ENCODE results near the gene RNFT2. TPM values are rescaled to one million over a fixed set of nuclear protein-coding genes. Genes with fewer than 3 reads are reported as not detected.

RNFT2 gene
- total RNA-seq, 1 experiment from 2014 or later, result 12.3 TPM

DNA sequence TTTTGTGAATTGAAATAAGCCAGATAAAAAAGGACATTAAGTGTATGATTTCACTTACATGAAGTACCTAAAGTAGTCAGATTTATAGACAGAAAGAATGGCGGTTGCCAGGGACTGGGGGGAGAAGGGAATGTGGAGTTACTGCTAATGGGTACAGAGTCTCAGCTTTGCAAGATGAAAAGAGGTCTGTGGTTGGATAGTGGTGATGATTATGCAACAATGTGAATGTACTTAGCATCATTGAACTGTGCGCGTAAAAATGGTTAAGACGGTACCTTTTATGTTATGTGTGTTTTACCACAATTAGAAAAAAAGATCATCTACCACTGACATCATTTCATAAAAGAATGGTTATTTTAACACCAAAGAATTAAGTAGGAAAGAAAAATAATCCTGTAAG is 35.9 kb downstream of the RNFT2 start:
- DNase-seq (ENCODE audit: low read depth, low spot score), result no peak
- Histone ChIP-seq H3K4me1 (ENCODE audit: control insufficient read depth, insufficient read depth, low read length) (no peaks in the 10 kb centered on the region), H3K27me3 (ENCODE audit: control insufficient read depth, insufficient read depth, low read length) (no peaks in the 10 kb centered on the region), H3K4me3 (ENCODE audit: low read depth in 2 of 2, low read length in 2 of 2) (no peak overlapping the region), H3K27ac (ENCODE audit: low read length) (no peak overlapping the region), H3K36me3 (ENCODE audit: control insufficient read depth, insufficient read depth, low read length) (no peaks in the 10 kb centered on the region), H3K9me3 (ENCODE audit: control insufficient read depth, insufficient read depth, low read depth, low read length) (no peaks in the 10 kb centered on the region)
- TF ChIP-seq TCF7L2 (IDR thresholded peaks at IDR 0.05; ENCODE audit: low read depth, low read length), result no peak
- TF ChIP-seq, protein P1, sequence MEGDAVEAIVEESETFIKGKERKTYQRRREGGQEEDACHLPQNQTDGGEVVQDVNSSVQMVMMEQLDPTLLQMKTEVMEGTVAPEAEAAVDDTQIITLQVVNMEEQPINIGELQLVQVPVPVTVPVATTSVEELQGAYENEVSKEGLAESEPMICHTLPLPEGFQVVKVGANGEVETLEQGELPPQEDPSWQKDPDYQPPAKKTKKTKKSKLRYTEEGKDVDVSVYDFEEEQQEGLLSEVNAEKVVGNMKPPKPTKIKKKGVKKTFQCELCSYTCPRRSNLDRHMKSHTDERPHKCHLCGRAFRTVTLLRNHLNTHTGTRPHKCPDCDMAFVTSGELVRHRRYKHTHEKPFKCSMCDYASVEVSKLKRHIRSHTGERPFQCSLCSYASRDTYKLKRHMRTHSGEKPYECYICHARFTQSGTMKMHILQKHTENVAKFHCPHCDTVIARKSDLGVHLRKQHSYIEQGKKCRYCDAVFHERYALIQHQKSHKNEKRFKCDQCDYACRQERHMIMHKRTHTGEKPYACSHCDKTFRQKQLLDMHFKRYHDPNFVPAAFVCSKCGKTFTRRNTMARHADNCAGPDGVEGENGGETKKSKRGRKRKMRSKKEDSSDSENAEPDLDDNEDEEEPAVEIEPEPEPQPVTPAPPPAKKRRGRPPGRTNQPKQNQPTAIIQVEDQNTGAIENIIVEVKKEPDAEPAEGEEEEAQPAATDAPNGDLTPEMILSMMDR (IDR thresholded peaks at IDR 0.05), result no peak
- TF ChIP-seq, protein P2, sequence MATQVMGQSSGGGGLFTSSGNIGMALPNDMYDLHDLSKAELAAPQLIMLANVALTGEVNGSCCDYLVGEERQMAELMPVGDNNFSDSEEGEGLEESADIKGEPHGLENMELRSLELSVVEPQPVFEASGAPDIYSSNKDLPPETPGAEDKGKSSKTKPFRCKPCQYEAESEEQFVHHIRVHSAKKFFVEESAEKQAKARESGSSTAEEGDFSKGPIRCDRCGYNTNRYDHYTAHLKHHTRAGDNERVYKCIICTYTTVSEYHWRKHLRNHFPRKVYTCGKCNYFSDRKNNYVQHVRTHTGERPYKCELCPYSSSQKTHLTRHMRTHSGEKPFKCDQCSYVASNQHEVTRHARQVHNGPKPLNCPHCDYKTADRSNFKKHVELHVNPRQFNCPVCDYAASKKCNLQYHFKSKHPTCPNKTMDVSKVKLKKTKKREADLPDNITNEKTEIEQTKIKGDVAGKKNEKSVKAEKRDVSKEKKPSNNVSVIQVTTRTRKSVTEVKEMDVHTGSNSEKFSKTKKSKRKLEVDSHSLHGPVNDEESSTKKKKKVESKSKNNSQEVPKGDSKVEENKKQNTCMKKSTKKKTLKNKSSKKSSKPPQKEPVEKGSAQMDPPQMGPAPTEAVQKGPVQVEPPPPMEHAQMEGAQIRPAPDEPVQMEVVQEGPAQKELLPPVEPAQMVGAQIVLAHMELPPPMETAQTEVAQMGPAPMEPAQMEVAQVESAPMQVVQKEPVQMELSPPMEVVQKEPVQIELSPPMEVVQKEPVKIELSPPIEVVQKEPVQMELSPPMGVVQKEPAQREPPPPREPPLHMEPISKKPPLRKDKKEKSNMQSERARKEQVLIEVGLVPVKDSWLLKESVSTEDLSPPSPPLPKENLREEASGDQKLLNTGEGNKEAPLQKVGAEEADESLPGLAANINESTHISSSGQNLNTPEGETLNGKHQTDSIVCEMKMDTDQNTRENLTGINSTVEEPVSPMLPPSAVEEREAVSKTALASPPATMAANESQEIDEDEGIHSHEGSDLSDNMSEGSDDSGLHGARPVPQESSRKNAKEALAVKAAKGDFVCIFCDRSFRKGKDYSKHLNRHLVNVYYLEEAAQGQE (IDR thresholded peaks at IDR 0.05; ENCODE audit: insufficient read depth in 1 of 2, low read depth in 2 of 2, low read length in 1 of 2), result no peak
- TF ChIP-seq POLR2AphosphoS5 (IDR thresholded peaks at IDR 0.05; ENCODE audit: low read depth, low read length), result no peak
- ChIA-PET POLR2A (interaction anchor here (0.6 kb wide), 1 partner anchor 73 kb away, joined by 12 read pairs; no protein-coding TSS in a partner anchor), CTCF (no interaction called here)
- no peak for ATAC-seq
- intact Hi-C loops (cut with micrococcal nuclease; ENCODE audit: unreplicated experiment), result no loop called here
- BruUV-seq (replicated peaks), result no TSS peak
- in situ Hi-C loops (cut with HindIII; ENCODE audit: low pct_unique_long_range_greater_than_20kb, low sequenced_read_pairs), result no loop called here

DNA sequence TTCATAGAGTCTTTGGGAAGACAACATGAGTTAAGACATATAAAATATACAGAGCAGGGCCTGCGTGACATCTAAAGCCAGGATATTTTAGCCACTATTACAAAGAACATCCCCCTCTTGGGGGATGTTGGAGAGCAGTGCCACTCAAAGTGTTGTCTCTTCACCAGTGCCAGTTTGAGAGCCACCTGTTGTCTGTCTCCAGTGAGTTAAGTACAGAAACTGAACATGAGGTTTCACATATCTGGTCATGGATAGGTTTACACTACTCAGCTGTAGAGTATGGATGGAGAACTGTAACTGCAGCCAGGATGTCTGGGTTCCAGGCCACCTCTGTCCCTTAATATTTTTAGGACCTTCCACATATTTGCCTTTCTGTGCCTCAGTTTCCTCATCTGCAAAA is 39.1 kb downstream of the RNFT2 start:
- DNase-seq (ENCODE audit: low read depth, low spot score), result no peak
- in situ Hi-C loops (cut with HindIII; ENCODE audit: low pct_unique_long_range_greater_than_20kb, low sequenced_read_pairs) (no loop called here), intact Hi-C loops (cut with micrococcal nuclease; ENCODE audit: unreplicated experiment) (no loop called here)
- no peak overlapping the region for H3K4me3 ChIP-seq (ENCODE audit: low read depth in 2 of 2, low read length in 2 of 2)
- no peak for ATAC-seq
- ChIA-PET CTCF (no interaction called here), POLR2A (no interaction called here)
- no TSS peak for BruUV-seq (replicated peaks)
- H3K27me3 ChIP-seq (ENCODE audit: control insufficient read depth, insufficient read depth, low read length), result no peaks in the 10 kb centered on the region
- no peak for TF ChIP-seq SIN3A (IDR thresholded peaks at IDR 0.05; ENCODE audit: borderline replicate concordance, insufficient read depth, low read depth, low read length)
- TF ChIP-seq TCF7L2 (IDR thresholded peaks at IDR 0.05; ENCODE audit: low read depth, low read length), result no peak
- no peak for TF ChIP-seq POLR2AphosphoS5 (IDR thresholded peaks at IDR 0.05; ENCODE audit: low read depth, low read length)
- TF ChIP-seq, protein P2 (IDR thresholded peaks at IDR 0.05; ENCODE audit: insufficient read depth in 1 of 2, low read depth in 2 of 2, low read length in 1 of 2), result no peak
- TF ChIP-seq, protein P1 (IDR thresholded peaks at IDR 0.05), result no peak
- no peaks in the 10 kb centered on the region for H3K9me3 ChIP-seq (ENCODE audit: control insufficient read depth, insufficient read depth, low read depth, low read length)
- H3K36me3 ChIP-seq (ENCODE audit: control insufficient read depth, insufficient read depth, low read length), result no peaks in the 10 kb centered on the region
- no peaks in the 10 kb centered on the region for H3K4me1 ChIP-seq (ENCODE audit: control insufficient read depth, insufficient read depth, low read length)
- H3K27ac ChIP-seq (ENCODE audit: low read length), result no peak overlapping the region

Data from Panc1 (cell line).